ENCODE results near the gene GTF2B. TPM values are rescaled to one million over a fixed set of nuclear protein-coding genes. Genes with fewer than 3 reads are reported as not detected.

Gene GTF2B
- total and polyA plus RNA-seq, 9 of the 15 experiments (the other 6 are each of a cell fraction or from before 2014, with no cell fraction given) = 34.5 to 113 (median 66.0) TPM

GRCh38 chr1:88891318-88891950 lies at the start of gene GTF2B (continued):
- TF ChIP-seq, protein P1, sequence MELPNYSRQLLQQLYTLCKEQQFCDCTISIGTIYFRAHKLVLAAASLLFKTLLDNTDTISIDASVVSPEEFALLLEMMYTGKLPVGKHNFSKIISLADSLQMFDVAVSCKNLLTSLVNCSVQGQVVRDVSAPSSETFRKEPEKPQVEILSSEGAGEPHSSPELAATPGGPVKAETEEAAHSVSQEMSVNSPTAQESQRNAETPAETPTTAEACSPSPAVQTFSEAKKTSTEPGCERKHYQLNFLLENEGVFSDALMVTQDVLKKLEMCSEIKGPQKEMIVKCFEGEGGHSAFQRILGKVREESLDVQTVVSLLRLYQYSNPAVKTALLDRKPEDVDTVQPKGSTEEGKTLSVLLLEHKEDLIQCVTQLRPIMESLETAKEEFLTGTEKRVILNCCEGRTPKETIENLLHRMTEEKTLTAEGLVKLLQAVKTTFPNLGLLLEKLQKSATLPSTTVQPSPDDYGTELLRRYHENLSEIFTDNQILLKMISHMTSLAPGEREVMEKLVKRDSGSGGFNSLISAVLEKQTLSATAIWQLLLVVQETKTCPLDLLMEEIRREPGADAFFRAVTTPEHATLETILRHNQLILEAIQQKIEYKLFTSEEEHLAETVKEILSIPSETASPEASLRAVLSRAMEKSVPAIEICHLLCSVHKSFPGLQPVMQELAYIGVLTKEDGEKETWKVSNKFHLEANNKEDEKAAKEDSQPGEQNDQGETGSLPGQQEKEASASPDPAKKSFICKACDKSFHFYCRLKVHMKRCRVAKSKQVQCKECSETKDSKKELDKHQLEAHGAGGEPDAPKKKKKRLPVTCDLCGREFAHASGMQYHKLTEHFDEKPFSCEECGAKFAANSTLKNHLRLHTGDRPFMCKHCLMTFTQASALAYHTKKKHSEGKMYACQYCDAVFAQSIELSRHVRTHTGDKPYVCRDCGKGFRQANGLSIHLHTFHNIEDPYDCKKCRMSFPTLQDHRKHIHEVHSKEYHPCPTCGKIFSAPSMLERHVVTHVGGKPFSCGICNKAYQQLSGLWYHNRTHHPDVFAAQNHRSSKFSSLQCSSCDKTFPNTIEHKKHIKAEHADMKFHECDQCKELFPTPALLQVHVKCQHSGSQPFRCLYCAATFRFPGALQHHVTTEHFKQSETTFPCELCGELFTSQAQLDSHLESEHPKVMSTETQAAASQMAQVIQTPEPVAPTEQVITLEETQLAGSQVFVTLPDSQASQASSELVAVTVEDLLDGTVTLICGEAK (IDR thresholded peaks at IDR 0.05) = peak; percentile 45; the same call in 1 of the 2 replicates
- TF ChIP-seq, protein P1 (CRISPR knock-in tag; IDR thresholded peaks at IDR 0.05) = no peak
- TF ChIP-seq NEUROD1 (IDR thresholded peaks at IDR 0.05; ENCODE audit: borderline replicate concordance, low read depth, low read length, partially characterized antibody) (peak; percentile 85), EGR1 (conservative IDR thresholded peaks at IDR 0.05) (peak; percentile 99), MEIS2 (IDR thresholded peaks at IDR 0.05; ENCODE audit: partially characterized antibody) (no peak), ZNF263 (CRISPR knock-in tag; IDR thresholded peaks at IDR 0.05; ENCODE audit: borderline replicate concordance) (peak; percentile 25; the same call in 1 of the 2 replicates), CREBBP (IDR thresholded peaks at IDR 0.05; ENCODE audit: low read depth, low read length) (no peak), LARP7 (IDR thresholded peaks at IDR 0.05) (no peak), MEF2A (IDR thresholded peaks at IDR 0.05; ENCODE audit: control insufficient read depth, low read depth, low read length) (0 out of 2 replicates have a peak, but pooled peaks have one; percentile 51), ZNF766 (CRISPR knock-in tag; conservative IDR thresholded peaks at IDR 0.05) (0 out of 2 replicates have a peak, but pooled peaks have one; percentile 17), EP300 (IDR thresholded peaks at IDR 0.05; ENCODE audit: low read length) (peak; percentile 52), ADNP (tag; IDR thresholded peaks at IDR 0.05) (no peak), TEAD2 (tag; IDR thresholded peaks at IDR 0.05) (no peak), CBX3 (IDR thresholded peaks at IDR 0.05; ENCODE audit: borderline replicate concordance in 1 of 2, low read length in 2 of 2) (peak in 1 of 2 experiments; percentile 87; a peak in 2 of 3 replicates), NFIX (CRISPR knock-in tag; IDR thresholded peaks at IDR 0.05; ENCODE audit: low read depth) (no peak), XRCC5 (IDR thresholded peaks at IDR 0.05; ENCODE audit: low read depth, low read length) (no peak), SETDB1 (IDR thresholded peaks at IDR 0.05; ENCODE audit: low read length) (peak; percentile 65), MAFK (IDR thresholded peaks at IDR 0.05; ENCODE audit: low read length) (no peak), SMAD2 (IDR thresholded peaks at IDR 0.05; ENCODE audit: low read depth, low read length) (no peak), ZNF511 (CRISPR knock-in tag; IDR thresholded peaks at IDR 0.05) (peak; percentile 83), RFX7 (CRISPR knock-in tag; IDR thresholded peaks at IDR 0.05) (no peak)

Data from K562 (cell line).